ENCODE results near the gene LBX2.
"Not testable (repeated sequence)": the region's sequence is repeated elsewhere in the genome, so short reads cannot be mapped to it uniquely, and the experiment has no call there.

- TF ChIP-seq CTCF (IDR thresholded peaks at IDR 0.05; ENCODE audit: low read depth, low read length); POLR2A (IDR thresholded peaks at IDR 0.05; ENCODE audit: extremely low read depth, insufficient read length); MAX (IDR thresholded peaks at IDR 0.05; ENCODE audit: low read depth, low read length); MYC (IDR thresholded peaks at IDR 0.05; ENCODE audit: low read depth, low read length): not testable (repeated sequence)
These were observed 39.2 kb downstream of the LBX2 start for GRCh38 chr2:74460187-74460586.
